ENCODE measurements around the gene RTL10. TPM values are rescaled to one million over a fixed set of nuclear protein-coding genes. Genes with fewer than 3 reads are reported as not detected.

Gene RTL10
- total and polyA plus RNA-seq, 2 donors, result 19.2 to 20.8 TPM

DNA sequence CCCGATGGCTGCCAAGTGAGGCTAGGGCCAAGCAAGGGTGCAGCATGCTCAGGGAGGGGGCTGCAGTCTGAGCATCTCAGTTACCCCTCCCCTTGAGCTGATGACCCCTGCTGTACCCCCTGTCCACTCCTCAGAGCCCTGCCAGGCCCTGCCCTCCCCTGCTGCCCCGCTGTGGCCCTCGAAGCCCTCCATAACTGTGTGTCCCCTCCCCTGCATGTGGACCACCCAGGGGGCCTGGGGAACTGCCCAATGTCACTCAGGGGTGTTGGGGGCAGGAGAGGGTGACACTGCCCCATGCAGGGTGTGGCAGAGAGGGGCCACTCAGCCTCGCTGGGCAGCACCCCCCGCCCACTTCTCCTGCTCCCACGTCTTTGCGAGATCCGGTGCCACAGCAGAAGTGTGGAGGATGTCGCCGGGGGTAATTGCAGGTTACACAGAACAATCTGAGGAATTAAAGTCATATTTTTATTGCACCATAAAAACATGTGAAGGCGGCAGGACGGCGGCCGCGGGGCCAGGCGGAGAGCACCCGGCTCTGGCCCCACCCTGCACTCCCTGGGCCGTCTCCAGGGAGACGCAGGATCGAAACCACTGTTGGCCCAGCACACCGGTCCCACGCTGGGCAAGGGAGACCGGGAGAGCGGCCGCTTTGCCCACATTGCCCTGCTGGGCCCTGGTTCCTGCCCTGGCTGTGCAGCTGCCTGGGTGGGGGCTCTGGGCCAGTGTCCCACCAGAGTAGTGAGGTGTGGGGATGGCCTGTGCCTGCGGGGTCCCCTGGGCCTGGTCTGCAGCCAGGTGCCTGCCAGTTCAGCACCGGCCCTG, 18.7 kb upstream of the RTL10 start:
- Histone ChIP-seq H3K4me1 (ENCODE audit: control insufficient read depth in 2 of 2, insufficient read depth in 2 of 2, low read length in 2 of 2) (peaks cover 28 to 70% of the 10 kb centered on the region in 2 donors), H3K4me3 (ENCODE audit: low read length in 2 of 2) (no peak overlapping the region), H3K36me3 (ENCODE audit: control insufficient read depth in 2 of 2, insufficient read depth in 2 of 2, low read length in 1 of 2) (no peaks in the 10 kb centered on the region), H3K9me3 (ENCODE audit: control insufficient read depth in 2 of 2, insufficient read depth in 1 of 2, low read length in 1 of 2) (peaks cover 0 to 5% of the 10 kb centered on the region in 2 donors), H3K27ac (ENCODE audit: low read depth in 1 of 2, low read length in 1 of 2) (peak overlapping the region in 1 of 2 donors; percentile 91), H3K27me3 (ENCODE audit: control insufficient read depth in 2 of 2, insufficient read depth in 1 of 2, low read length in 1 of 2) (no peaks in the 10 kb centered on the region)
- WGBS, result 97% methylated on average over 27 of the region's 27 CpGs
- DNase-seq (ENCODE audit: low read depth in 6 of 9, low spot score in 9 of 9), result no peak

GRCh38 chr22:19872779-19873137, 18.1 kb upstream of the RTL10 start:
- DNase-seq (ENCODE audit: low read depth in 6 of 9, low spot score in 9 of 9), result peak in 1 of 9 donors; percentile 65
- 47% methylated on average over 7 of the region's 7 CpGs for WGBS
- Histone ChIP-seq H3K36me3 (ENCODE audit: control insufficient read depth in 2 of 2, insufficient read depth in 2 of 2, low read length in 1 of 2) (no peaks in the 10 kb centered on the region), H3K27me3 (ENCODE audit: control insufficient read depth in 2 of 2, insufficient read depth in 1 of 2, low read length in 1 of 2) (no peaks in the 10 kb centered on the region), H3K4me1 (ENCODE audit: control insufficient read depth in 2 of 2, insufficient read depth in 2 of 2, low read length in 2 of 2) (peaks cover 28 to 72% of the 10 kb centered on the region in 2 donors), H3K27ac (ENCODE audit: low read depth in 1 of 2, low read length in 1 of 2) (peak overlapping the region in 1 of 2 donors; percentile 11), H3K9me3 (ENCODE audit: control insufficient read depth in 2 of 2, insufficient read depth in 1 of 2, low read length in 1 of 2) (peaks cover 0 to 5% of the 10 kb centered on the region in 2 donors), H3K4me3 (ENCODE audit: low read length in 2 of 2) (no peak overlapping the region)

DNA sequence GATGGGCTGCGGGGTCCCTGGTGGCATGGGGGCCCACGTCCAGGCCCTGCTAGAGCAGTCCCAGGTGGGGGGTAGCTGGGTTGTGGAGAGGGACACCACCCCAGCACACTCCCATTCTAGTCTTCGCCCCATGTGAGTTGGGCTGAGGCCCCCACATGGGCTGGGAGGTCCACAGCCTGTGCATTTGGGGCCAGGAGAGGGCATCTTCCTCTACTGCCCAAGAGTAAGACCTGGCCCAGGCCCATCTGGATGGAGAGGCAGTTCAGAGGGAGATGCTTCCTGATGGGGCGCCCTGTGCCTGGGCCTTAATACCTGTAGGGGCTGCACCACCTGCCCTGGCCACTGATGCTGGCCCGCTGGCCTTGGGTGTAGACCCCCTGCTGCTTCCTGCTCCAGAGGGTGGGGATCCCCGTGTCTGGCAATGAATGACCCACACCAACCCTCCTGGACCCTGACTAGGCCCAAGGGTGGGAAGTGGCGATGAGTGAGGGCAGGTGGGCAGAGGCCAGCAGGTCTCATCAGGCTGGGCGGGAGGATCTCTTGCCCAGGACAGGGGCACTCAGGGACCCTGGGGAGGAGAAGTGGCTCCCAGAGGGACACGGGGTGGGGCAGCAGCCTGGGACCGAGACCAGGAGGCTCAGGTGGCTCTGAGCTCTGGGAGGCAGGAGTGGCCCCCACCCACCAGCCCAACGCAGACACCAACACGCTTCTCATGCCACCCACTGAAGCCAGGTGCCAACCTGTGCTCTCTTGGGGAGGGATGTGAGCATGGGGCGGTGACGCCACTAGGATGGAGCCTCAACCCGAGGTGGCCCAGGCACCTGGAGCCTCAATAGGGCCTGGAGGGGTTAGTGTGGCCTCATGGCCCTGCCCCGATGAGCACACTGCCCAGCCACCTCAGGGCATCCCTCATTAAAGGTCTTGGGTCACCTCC, 17.4 kb upstream of the RTL10 start:
- WGBS, result 96% methylated on average over 16 of the region's 16 CpGs
- H3K4me1 ChIP-seq (ENCODE audit: control insufficient read depth in 2 of 2, insufficient read depth in 2 of 2, low read length in 2 of 2), result peaks cover 28 to 67% of the 10 kb centered on the region in 2 donors
- no peak overlapping the region for H3K4me3 ChIP-seq (ENCODE audit: low read length in 2 of 2)
- H3K9me3 ChIP-seq (ENCODE audit: control insufficient read depth in 2 of 2, insufficient read depth in 1 of 2, low read length in 1 of 2), result peaks cover 0 to 5% of the 10 kb centered on the region in 2 donors
- no peak overlapping the region for H3K27ac ChIP-seq (ENCODE audit: low read depth in 1 of 2, low read length in 1 of 2)
- H3K36me3 ChIP-seq (ENCODE audit: control insufficient read depth in 2 of 2, insufficient read depth in 2 of 2, low read length in 1 of 2), result no peaks in the 10 kb centered on the region
- H3K27me3 ChIP-seq (ENCODE audit: control insufficient read depth in 2 of 2, insufficient read depth in 1 of 2, low read length in 1 of 2), result no peaks in the 10 kb centered on the region
- DNase-seq (ENCODE audit: low read depth in 6 of 9, low spot score in 9 of 9), result no peak

GRCh38 chr22:19871023-19871844, 16.6 kb upstream of the RTL10 start:
- WGBS, result 97% methylated on average over 19 of the region's 19 CpGs
- H3K27me3 ChIP-seq (ENCODE audit: control insufficient read depth in 2 of 2, insufficient read depth in 1 of 2, low read length in 1 of 2), result no peaks in the 10 kb centered on the region
- peaks cover 0 to 3% of the 10 kb centered on the region in 2 donors for H3K9me3 ChIP-seq (ENCODE audit: control insufficient read depth in 2 of 2, insufficient read depth in 1 of 2, low read length in 1 of 2)
- no peaks in the 10 kb centered on the region for H3K36me3 ChIP-seq (ENCODE audit: control insufficient read depth in 2 of 2, insufficient read depth in 2 of 2, low read length in 1 of 2)
- DNase-seq (ENCODE audit: low read depth in 6 of 9, low spot score in 9 of 9), result no peak
- H3K4me1 ChIP-seq (ENCODE audit: control insufficient read depth in 2 of 2, insufficient read depth in 2 of 2, low read length in 2 of 2), result peaks cover 28 to 59% of the 10 kb centered on the region in 2 donors
- H3K4me3 ChIP-seq (ENCODE audit: low read length in 2 of 2), result no peak overlapping the region
- H3K27ac ChIP-seq (ENCODE audit: low read depth in 1 of 2, low read length in 1 of 2), result no peak overlapping the region

DNA sequence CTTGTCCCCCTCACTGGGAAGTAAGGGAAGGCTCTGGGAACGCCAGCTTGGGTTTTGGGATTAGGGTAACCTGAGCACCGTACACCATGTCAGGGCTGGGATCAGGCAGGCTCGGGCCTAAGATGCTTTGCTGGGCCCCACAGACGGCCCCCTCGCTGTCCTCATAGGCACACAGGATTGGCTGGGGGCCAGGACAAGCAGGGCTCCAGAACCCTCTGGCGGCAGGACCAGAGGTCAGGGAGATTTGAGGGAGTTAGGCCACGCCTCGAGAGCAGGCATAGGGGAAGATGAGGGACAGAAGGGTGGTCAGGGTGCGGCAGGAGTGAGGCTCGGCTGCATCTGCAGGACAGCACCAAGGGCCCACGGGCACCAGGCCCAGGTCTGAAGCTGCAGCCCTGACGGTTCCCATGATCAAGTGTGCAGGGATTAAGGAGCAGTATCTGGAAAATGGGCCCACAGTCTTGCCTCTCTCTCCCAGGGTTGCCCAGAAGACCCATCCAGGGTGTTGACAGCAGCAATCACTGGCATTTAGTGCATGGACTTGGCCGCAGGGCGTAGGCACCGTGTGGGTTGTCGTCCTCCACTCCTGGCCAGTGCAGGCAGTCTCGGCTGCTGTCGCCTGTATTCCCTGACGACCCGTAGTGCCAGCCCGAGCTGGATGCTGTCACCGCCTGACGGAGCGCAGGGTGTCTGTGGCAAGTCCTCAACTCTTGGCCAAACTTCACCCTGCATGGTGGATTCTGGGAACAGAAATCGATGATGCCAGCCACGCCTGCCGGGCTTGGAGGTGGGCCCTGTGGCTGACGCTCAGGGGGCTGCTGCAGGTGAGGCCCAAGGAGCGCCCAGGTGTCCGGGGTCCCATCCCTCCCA, 15.7 kb upstream of the RTL10 start:
- Histone ChIP-seq H3K27me3 (ENCODE audit: control insufficient read depth in 2 of 2, insufficient read depth in 1 of 2, low read length in 1 of 2) (no peaks in the 10 kb centered on the region), H3K4me1 (ENCODE audit: control insufficient read depth in 2 of 2, insufficient read depth in 2 of 2, low read length in 2 of 2) (peaks cover 28 to 50% of the 10 kb centered on the region in 2 donors), H3K4me3 (ENCODE audit: low read length in 2 of 2) (no peak overlapping the region), H3K27ac (ENCODE audit: low read depth in 1 of 2, low read length in 1 of 2) (no peak overlapping the region), H3K9me3 (ENCODE audit: control insufficient read depth in 2 of 2, insufficient read depth in 1 of 2, low read length in 1 of 2) (no peaks in the 10 kb centered on the region), H3K36me3 (ENCODE audit: control insufficient read depth in 2 of 2, insufficient read depth in 2 of 2, low read length in 1 of 2) (no peaks in the 10 kb centered on the region)
- 97% methylated on average over 30 of the region's 30 CpGs for WGBS
- DNase-seq (ENCODE audit: low read depth in 6 of 9, low spot score in 9 of 9), result no peak

DNA sequence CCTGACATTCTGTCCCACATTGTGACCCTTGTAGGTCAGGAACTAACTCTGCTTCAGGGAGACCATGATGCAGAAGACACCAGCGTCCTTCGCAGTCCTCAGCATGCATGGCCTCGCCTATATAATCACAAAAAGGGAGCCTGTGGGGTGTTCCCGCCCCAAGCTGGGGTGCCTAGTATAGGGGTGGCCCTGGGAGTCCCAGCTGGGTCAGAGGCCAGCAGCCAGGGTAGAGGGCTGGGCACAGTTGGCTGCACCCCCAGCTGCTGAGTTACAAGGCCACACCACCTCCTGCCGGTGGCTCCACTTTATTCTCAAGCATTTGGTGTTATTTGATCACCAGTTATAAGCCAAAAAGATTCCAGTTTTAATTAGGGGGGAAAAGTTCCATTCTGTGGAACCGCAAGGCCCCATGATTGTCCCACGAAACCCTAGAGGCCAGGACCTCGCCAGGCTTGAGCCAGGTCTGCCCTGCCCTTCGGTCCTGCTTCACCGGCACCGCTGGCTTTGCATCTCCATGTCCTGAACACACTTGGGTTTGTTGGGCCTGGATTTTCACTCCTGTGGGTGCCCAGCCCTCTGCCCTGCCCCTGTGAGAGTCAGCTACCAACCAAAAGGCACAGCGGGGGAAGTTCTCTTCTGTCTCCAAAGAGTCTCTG, 15.0 kb upstream of the RTL10 start:
- no peak overlapping the region for H3K27ac ChIP-seq (ENCODE audit: low read depth in 1 of 2, low read length in 1 of 2)
- 97% methylated on average over 12 of the region's 12 CpGs for WGBS
- no peak for DNase-seq (ENCODE audit: low read depth in 6 of 9, low spot score in 9 of 9)
- H3K9me3 ChIP-seq (ENCODE audit: control insufficient read depth in 2 of 2, insufficient read depth in 1 of 2, low read length in 1 of 2), result no peaks in the 10 kb centered on the region
- H3K4me1 ChIP-seq (ENCODE audit: control insufficient read depth in 2 of 2, insufficient read depth in 2 of 2, low read length in 2 of 2), result peaks cover 21 to 42% of the 10 kb centered on the region in 2 donors
- no peaks in the 10 kb centered on the region for H3K36me3 ChIP-seq (ENCODE audit: control insufficient read depth in 2 of 2, insufficient read depth in 2 of 2, low read length in 1 of 2)
- no peak overlapping the region for H3K4me3 ChIP-seq (ENCODE audit: low read length in 2 of 2)
- H3K27me3 ChIP-seq (ENCODE audit: control insufficient read depth in 2 of 2, insufficient read depth in 1 of 2, low read length in 1 of 2), result no peaks in the 10 kb centered on the region

DNA sequence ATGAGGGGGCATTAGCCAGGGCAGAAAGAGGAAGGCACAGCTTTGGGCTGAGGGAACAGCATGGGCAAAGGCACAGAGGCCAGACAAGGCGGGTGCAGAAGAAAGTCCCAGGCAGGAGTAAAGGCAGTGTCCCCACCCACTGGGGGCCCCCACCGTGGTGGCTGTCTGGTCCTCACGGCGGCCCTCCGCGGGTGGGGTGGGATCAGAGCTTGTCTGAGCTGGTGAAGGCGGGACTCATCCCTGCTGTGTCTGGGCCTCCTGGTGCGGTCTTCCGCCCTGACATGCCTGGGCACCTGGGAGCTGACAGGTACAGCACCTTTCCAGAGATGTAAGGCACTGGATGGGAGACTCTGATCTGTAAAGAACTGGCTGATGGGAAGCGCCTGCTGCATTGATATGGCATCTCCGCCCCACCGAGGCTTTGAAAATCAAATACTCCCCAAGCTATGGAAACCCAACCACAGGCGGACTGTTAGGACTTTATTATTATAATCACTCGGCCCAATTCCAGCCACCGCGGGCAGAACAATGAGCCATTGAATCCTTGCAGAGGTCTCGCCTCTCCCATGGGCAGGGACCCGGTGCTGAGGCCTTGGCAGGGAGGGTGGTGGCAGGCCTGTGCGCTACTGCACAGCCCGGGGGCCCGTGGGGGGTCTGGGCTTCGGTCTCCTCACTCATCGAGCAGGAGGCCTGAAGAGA, 14.2 kb upstream of the RTL10 start:
- Histone ChIP-seq H3K36me3 (ENCODE audit: control insufficient read depth in 2 of 2, insufficient read depth in 2 of 2, low read length in 1 of 2) (no peaks in the 10 kb centered on the region), H3K9me3 (ENCODE audit: control insufficient read depth in 2 of 2, insufficient read depth in 1 of 2, low read length in 1 of 2) (no peaks in the 10 kb centered on the region), H3K4me3 (ENCODE audit: low read length in 2 of 2) (no peak overlapping the region), H3K4me1 (ENCODE audit: control insufficient read depth in 2 of 2, insufficient read depth in 2 of 2, low read length in 2 of 2) (peaks cover 14 to 35% of the 10 kb centered on the region in 2 donors), H3K27ac (ENCODE audit: low read depth in 1 of 2, low read length in 1 of 2) (no peak overlapping the region), H3K27me3 (ENCODE audit: control insufficient read depth in 2 of 2, insufficient read depth in 1 of 2, low read length in 1 of 2) (no peaks in the 10 kb centered on the region)
- no peak for DNase-seq (ENCODE audit: low read depth in 6 of 9, low spot score in 9 of 9)
- 94% methylated on average over 23 of the region's 23 CpGs for WGBS

Measured in thymus (tissue), 11 donors.